ENCODE results near the gene MED26. TPM values are rescaled to one million over a fixed set of nuclear protein-coding genes. Genes with fewer than 3 reads are reported as not detected.

MED26 gene
- total and polyA plus RNA-seq, 2 of the 8 experiments (the other 6 are each of a cell fraction or from before 2014, with no cell fraction given) = 5.3 to 10.7 TPM

GRCh38 chr19:16579381-16579780, 48.6 kb downstream of the MED26 start:
- TF ChIP-seq HDAC2 (IDR thresholded peaks at IDR 0.05; ENCODE audit: borderline replicate concordance in 1 of 2, low read depth in 2 of 2, low read length in 2 of 2) = no peak
- TF ChIP-seq RAD21 (IDR thresholded peaks at IDR 0.05 in 1 of 2, conservative IDR thresholded peaks at IDR 0.05 in 1 of 2; ENCODE audit: low read depth in 2 of 2, low read length in 2 of 2) = no peak
- TF ChIP-seq MAFK (IDR thresholded peaks at IDR 0.05; ENCODE audit: low read depth, low read length) = no peak
- TF ChIP-seq CEBPB (IDR thresholded peaks at IDR 0.05; ENCODE audit: low read depth, low read length) = no peak
- no peak for TF ChIP-seq BRCA1 (IDR thresholded peaks at IDR 0.05; ENCODE audit: low read depth, low read length)
- no peak for TF ChIP-seq TEAD4 (IDR thresholded peaks at IDR 0.05; ENCODE audit: low read depth, low read length)
- TF ChIP-seq EP300 (IDR thresholded peaks at IDR 0.05; ENCODE audit: borderline replicate concordance in 1 of 2, low read depth in 2 of 2, low read length in 2 of 2) = no peak
- no peak for TF ChIP-seq CREB1 (IDR thresholded peaks at IDR 0.05)
- TF ChIP-seq FOSL1 (IDR thresholded peaks at IDR 0.05; ENCODE audit: insufficient read depth, low read depth, low read length) = no peak
- no peak for TF ChIP-seq ATF2 (IDR thresholded peaks at IDR 0.05; ENCODE audit: low read length)
- H2BK12ac ChIP-seq (ENCODE audit: low read depth, low read length) = no peak overlapping the region
- H3K14ac ChIP-seq (ENCODE audit: insufficient read length) = no peak overlapping the region
- no peak overlapping the region for H3K4me3 ChIP-seq (ENCODE audit: extremely low read depth in 1 of 4, insufficient read depth in 2 of 4, low read depth in 3 of 4, low read length in 4 of 4)
- no peaks in the 10 kb centered on the region for H3K23me2 ChIP-seq (ENCODE audit: low read depth, low read length)
- H3K56ac ChIP-seq (replicated peaks; ENCODE audit: insufficient read length, low read depth, low read length) = no peak overlapping the region
- no peak overlapping the region for H3K4me2 ChIP-seq (ENCODE audit: insufficient read depth in 1 of 2, low read depth in 2 of 2, low read length in 2 of 2)
- H2BK5ac ChIP-seq (ENCODE audit: low read depth, low read length) = no peak overlapping the region
- no peak overlapping the region for H3K4ac ChIP-seq (replicated peaks; ENCODE audit: insufficient read length, low read depth, low read length)
- no peak overlapping the region for H3K9ac ChIP-seq (replicated peaks in 1 of 4; ENCODE audit: extremely low read depth in 1 of 4, low read depth in 3 of 4, low read length in 3 of 4)
- no peak overlapping the region for H2AK5ac ChIP-seq (ENCODE audit: low read depth, low read length)
- CTCF ChIA-PET (ENCODE audit: partially characterized antibody) = interaction anchor here (0.8 to 2.0 kb wide), 2 partner anchors 10 to 71 kb away, joined by 4 to 8 read pairs; no protein-coding TSS in a partner anchor
- no peak overlapping the region for H3K27ac ChIP-seq (ENCODE audit: low read depth, low read length)
- H3K9me3 ChIP-seq (ENCODE audit: insufficient read depth in 2 of 2, low read depth in 1 of 2, low read length in 1 of 2) = no peaks in the 10 kb centered on the region
- peaks cover 30% of the 10 kb centered on the region for H3K79me1 ChIP-seq (ENCODE audit: low read depth, low read length)
- H4K20me1 ChIP-seq (replicated peaks in 1 of 2; ENCODE audit: control insufficient read depth in 1 of 2, insufficient read depth in 2 of 2, low read length in 2 of 2) = peaks cover 22 to 32% of the 10 kb centered on the region in 2 experiments
- H3K27me3 ChIP-seq (replicated peaks in 1 of 4; ENCODE audit: control insufficient read depth in 3 of 4, extremely low read depth in 1 of 4, insufficient read depth in 3 of 4, low read length in 3 of 4) = no peaks in the 10 kb centered on the region
- no peak overlapping the region for H4K91ac ChIP-seq (replicated peaks; ENCODE audit: insufficient read length, low read length)
- no peak for DNase-seq (ENCODE audit: low read depth in 1 of 2, low spot score in 2 of 2)
- FAIRE-seq = no peak
- 95% methylated on average over 4 of the region's 4 CpGs; no CpG with 5 or more reads in 1 of the 2 experiments for WGBS, 2 experiments (ENCODE audit: extremely low coverage in 1 of 2, insufficient coverage in 1 of 2, insufficient read length in 1 of 2, insufficient replicate concordance in 2 of 2, low coverage in 1 of 2, low lambda C conversion rate in 2 of 2, missing lambda C conversion rate in 1 of 2)
- H3K18ac ChIP-seq (ENCODE audit: extremely low read depth, low read length) = no peak overlapping the region
- peaks cover 0 to 18% (median 7%) of the 10 kb centered on the region in 4 experiments; a peak in 6 of 8 replicates for H3K36me3 ChIP-seq (ENCODE audit: control insufficient read depth in 2 of 4, insufficient read depth in 4 of 4, low read length in 3 of 4)
- H3K79me2 ChIP-seq (ENCODE audit: control insufficient read depth in 1 of 2, insufficient read depth in 2 of 2, low read length in 2 of 2) = peaks cover 0 to 70% of the 10 kb centered on the region in 2 experiments; a peak in 2 of 4 replicates
- POLR2A ChIA-PET (ENCODE audit: partially characterized antibody) = interaction anchor here (0.9 to 1.4 kb wide), 3 partner anchors 11 to 48 kb away, joined by 3 to 4 read pairs (median 3); no protein-coding TSS in a partner anchor
- no peak overlapping the region for H2BK20ac ChIP-seq (ENCODE audit: low read length)
- H3K23ac ChIP-seq (ENCODE audit: insufficient read length) = no peak overlapping the region
- H2BK15ac ChIP-seq (ENCODE audit: low read length) = no peak overlapping the region
- H4K5ac ChIP-seq (ENCODE audit: insufficient read length, low read depth, low read length) = no peak overlapping the region
- H2AFZ ChIP-seq (ENCODE audit: low read length) = no peak overlapping the region
- H4K8ac ChIP-seq (ENCODE audit: extremely low read depth, insufficient read depth, low read length) = no peak overlapping the region
- peaks cover 0 to 9% (median 2%) of the 10 kb centered on the region in 4 experiments; a peak in 5 of 7 replicates for H3K4me1 ChIP-seq (replicated peaks in 1 of 4; ENCODE audit: control insufficient read depth in 3 of 4, insufficient read depth in 4 of 4, low read length in 3 of 4)
- no peak overlapping the region for H2BK120ac ChIP-seq (replicated peaks; ENCODE audit: low read depth, low read length)

All from H1 (cell line).